ENCODE measurements around the gene GSTT4.
"Not testable (repeated sequence)": the region's sequence is repeated elsewhere in the genome, so short reads cannot be mapped to it uniquely, and the experiment has no call there.

GSTT4 gene

DNA sequence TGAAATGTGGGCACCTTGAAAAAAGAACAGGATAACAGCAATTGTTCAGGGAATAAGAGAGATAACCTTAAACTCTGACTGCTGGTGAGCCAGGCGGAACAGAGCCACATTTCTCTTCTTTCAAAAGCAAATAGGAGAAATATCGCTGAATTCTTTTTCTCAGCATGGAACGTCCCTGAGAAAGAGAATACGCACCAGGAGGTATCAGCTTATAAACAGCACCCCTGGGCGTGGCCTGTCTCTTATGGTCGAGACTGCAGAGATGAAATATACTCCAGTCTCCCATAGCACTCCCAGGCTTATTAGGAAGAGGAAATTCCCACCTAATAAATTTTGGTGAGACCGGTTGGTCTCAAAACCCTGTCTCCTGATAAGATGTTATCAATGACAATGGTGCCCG, 49.4 kb downstream of the GSTT4 start:
- H3K27me3 ChIP-seq (ENCODE audit: insufficient read depth, low read length); H3K79me1 ChIP-seq (ENCODE audit: low read length); DNase-seq; H2AK5ac ChIP-seq (ENCODE audit: low read length); H2BK12ac ChIP-seq (ENCODE audit: low read length); H4K8ac ChIP-seq (ENCODE audit: low read depth, low read length); H3K9ac ChIP-seq (ENCODE audit: low read length); H3K36me3 ChIP-seq (ENCODE audit: control insufficient read depth in 1 of 2, insufficient read depth in 2 of 2, low read length in 2 of 2); H4K12ac ChIP-seq (ENCODE audit: low read depth, low read length); H2BK120ac ChIP-seq (ENCODE audit: insufficient read depth, low read length, poor library complexity); H2BK5ac ChIP-seq (ENCODE audit: low read depth, low read length, poor library complexity); H3K18ac ChIP-seq (ENCODE audit: low read length); H3K23ac ChIP-seq (ENCODE audit: low read length); H3K4ac ChIP-seq (ENCODE audit: low read depth, low read length); H3K14ac ChIP-seq (ENCODE audit: low read length); H3K4me3 ChIP-seq (ENCODE audit: low read depth, low read length); H3K79me2 ChIP-seq (ENCODE audit: control insufficient read depth, insufficient read depth, low read length, poor library complexity); H3K4me1 ChIP-seq (ENCODE audit: control insufficient read depth in 1 of 2, insufficient read depth in 2 of 2, low read length in 2 of 2); H3K27ac ChIP-seq (ENCODE audit: low read depth, low read length); H3K9me3 ChIP-seq (ENCODE audit: insufficient read depth, low read depth, low read length); H2AFZ ChIP-seq (ENCODE audit: insufficient read depth, low read length, poor library complexity); H4K91ac ChIP-seq (ENCODE audit: low read depth, low read length); H3K4me2 ChIP-seq (ENCODE audit: low read length): not testable (repeated sequence)
- WGBS (ENCODE audit: extremely low coverage, insufficient coverage, insufficient read length): no CpG with 5 or more reads among the region's 8 CpGs

DNA sequence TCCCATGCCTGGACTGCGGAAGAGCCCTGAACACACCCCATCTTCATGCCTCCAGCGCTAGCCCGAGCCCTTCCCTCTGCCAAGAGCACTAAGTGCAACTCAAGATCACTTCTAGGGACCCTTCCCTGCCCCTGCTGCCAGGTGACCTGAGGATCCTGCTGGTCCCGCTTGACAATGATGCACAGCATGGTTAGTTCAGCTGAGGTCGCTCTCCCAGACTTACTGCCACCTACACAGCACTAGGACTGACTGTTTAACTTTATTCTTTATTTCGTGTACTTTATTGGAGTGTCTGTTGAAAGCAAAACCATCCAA, 50.3 kb downstream of the GSTT4 start:
- H4K8ac ChIP-seq (ENCODE audit: low read depth, low read length); H3K79me1 ChIP-seq (ENCODE audit: low read length); H3K23ac ChIP-seq (ENCODE audit: low read length); H3K4ac ChIP-seq (ENCODE audit: low read depth, low read length); H4K91ac ChIP-seq (ENCODE audit: low read depth, low read length); H3K4me1 ChIP-seq (ENCODE audit: control insufficient read depth in 1 of 2, insufficient read depth in 2 of 2, low read length in 2 of 2); H2BK12ac ChIP-seq (ENCODE audit: low read length); DNase-seq; H2BK5ac ChIP-seq (ENCODE audit: low read depth, low read length, poor library complexity); H2BK120ac ChIP-seq (ENCODE audit: insufficient read depth, low read length, poor library complexity); H4K12ac ChIP-seq (ENCODE audit: low read depth, low read length); H3K27me3 ChIP-seq (ENCODE audit: insufficient read depth, low read length); H3K18ac ChIP-seq (ENCODE audit: low read length); H2AK5ac ChIP-seq (ENCODE audit: low read length); H3K36me3 ChIP-seq (ENCODE audit: control insufficient read depth in 1 of 2, insufficient read depth in 2 of 2, low read length in 2 of 2); H3K14ac ChIP-seq (ENCODE audit: low read length); H3K9ac ChIP-seq (ENCODE audit: low read length); H3K9me3 ChIP-seq (ENCODE audit: insufficient read depth, low read depth, low read length); H3K4me3 ChIP-seq (ENCODE audit: low read depth, low read length); H3K27ac ChIP-seq (ENCODE audit: low read depth, low read length); H2AFZ ChIP-seq (ENCODE audit: insufficient read depth, low read length, poor library complexity); H3K4me2 ChIP-seq (ENCODE audit: low read length); H3K79me2 ChIP-seq (ENCODE audit: control insufficient read depth, insufficient read depth, low read length, poor library complexity): not testable (repeated sequence)
- no CpG with 5 or more reads among the region's 6 CpGs for WGBS (ENCODE audit: extremely low coverage, insufficient coverage, insufficient read length)

DNA sequence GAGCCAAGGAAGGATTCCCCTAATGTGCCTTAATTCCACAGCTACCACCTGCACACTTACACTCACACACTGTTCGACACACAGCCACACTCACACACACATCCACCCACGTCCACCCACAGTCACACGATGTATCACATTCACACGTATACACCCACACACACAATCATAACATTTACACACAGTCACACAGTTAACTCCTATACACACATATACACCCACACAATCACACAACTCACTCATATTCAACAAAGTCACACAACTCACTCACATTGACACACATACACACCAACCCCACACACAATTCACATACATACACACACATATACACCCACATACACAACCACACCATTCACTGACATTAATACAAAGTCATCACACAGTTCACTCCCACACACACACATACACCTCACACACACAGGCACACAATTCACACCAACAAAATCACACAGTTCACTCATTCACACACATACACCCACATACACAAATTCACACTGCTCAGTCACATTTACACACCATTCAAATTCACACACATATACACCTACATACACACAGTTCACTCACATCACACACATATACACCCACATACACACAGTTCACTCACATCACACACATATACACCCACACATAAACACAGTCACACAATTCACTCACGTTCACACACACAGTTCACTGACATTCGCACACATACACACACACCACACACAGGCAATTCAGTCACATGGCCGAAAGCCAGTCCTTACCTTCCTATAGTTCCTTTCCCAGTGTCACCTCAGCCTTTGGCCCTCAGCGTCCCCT, 50.9 kb downstream of the GSTT4 start:
- H3K4ac ChIP-seq (ENCODE audit: low read depth, low read length); H3K79me2 ChIP-seq (ENCODE audit: control insufficient read depth, insufficient read depth, low read length, poor library complexity); H3K14ac ChIP-seq (ENCODE audit: low read length); H3K4me1 ChIP-seq (ENCODE audit: control insufficient read depth in 1 of 2, insufficient read depth in 2 of 2, low read length in 2 of 2); H3K79me1 ChIP-seq (ENCODE audit: low read length); H3K27me3 ChIP-seq (ENCODE audit: insufficient read depth, low read length); H4K12ac ChIP-seq (ENCODE audit: low read depth, low read length); H3K4me2 ChIP-seq (ENCODE audit: low read length); H2BK120ac ChIP-seq (ENCODE audit: insufficient read depth, low read length, poor library complexity); H3K9ac ChIP-seq (ENCODE audit: low read length); H2BK12ac ChIP-seq (ENCODE audit: low read length); H4K91ac ChIP-seq (ENCODE audit: low read depth, low read length); H3K9me3 ChIP-seq (ENCODE audit: insufficient read depth, low read depth, low read length); H3K18ac ChIP-seq (ENCODE audit: low read length); H2AFZ ChIP-seq (ENCODE audit: insufficient read depth, low read length, poor library complexity); H2AK5ac ChIP-seq (ENCODE audit: low read length); DNase-seq; H3K23ac ChIP-seq (ENCODE audit: low read length); H3K4me3 ChIP-seq (ENCODE audit: low read depth, low read length); H4K8ac ChIP-seq (ENCODE audit: low read depth, low read length); H3K36me3 ChIP-seq (ENCODE audit: control insufficient read depth in 1 of 2, insufficient read depth in 2 of 2, low read length in 2 of 2); H3K27ac ChIP-seq (ENCODE audit: low read depth, low read length); H2BK5ac ChIP-seq (ENCODE audit: low read depth, low read length, poor library complexity): not testable (repeated sequence)
- 100% methylated on average over 1 of the region's 8 CpGs for WGBS (ENCODE audit: extremely low coverage, insufficient coverage, insufficient read length)

DNA sequence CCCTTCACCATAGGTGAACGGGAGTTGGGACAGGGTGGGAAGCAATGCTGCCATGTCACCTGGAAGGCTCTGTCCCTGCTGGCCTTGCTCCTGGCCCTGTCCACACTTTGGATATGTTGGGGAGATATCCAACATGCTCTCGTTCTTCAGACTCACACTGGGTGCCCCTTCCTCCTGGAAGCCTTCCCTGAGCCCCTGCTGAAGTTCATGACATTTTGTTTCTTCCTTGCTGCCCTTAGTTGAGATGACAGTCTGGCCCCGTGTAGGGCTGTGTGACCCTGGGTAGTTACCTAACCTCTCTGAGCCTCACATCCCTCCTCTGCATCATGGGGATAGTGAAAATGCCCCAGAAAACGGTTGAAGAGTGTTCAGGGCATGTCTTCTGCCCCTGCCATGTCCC, 51.8 kb downstream of the GSTT4 start:
- not testable (repeated sequence) for H2AFZ ChIP-seq (ENCODE audit: insufficient read depth, low read length, poor library complexity); H3K27ac ChIP-seq (ENCODE audit: low read depth, low read length); H2AK5ac ChIP-seq (ENCODE audit: low read length); H3K4me2 ChIP-seq (ENCODE audit: low read length); H4K91ac ChIP-seq (ENCODE audit: low read depth, low read length); H2BK120ac ChIP-seq (ENCODE audit: insufficient read depth, low read length, poor library complexity); H3K27me3 ChIP-seq (ENCODE audit: insufficient read depth, low read length); H3K14ac ChIP-seq (ENCODE audit: low read length); H3K36me3 ChIP-seq (ENCODE audit: control insufficient read depth in 1 of 2, insufficient read depth in 2 of 2, low read length in 2 of 2); H3K9me3 ChIP-seq (ENCODE audit: insufficient read depth, low read depth, low read length); H3K4ac ChIP-seq (ENCODE audit: low read depth, low read length); H4K8ac ChIP-seq (ENCODE audit: low read depth, low read length); H3K79me1 ChIP-seq (ENCODE audit: low read length); H2BK5ac ChIP-seq (ENCODE audit: low read depth, low read length, poor library complexity); H2BK12ac ChIP-seq (ENCODE audit: low read length); H3K23ac ChIP-seq (ENCODE audit: low read length); DNase-seq; H3K79me2 ChIP-seq (ENCODE audit: control insufficient read depth, insufficient read depth, low read length, poor library complexity); H3K4me3 ChIP-seq (ENCODE audit: low read depth, low read length); H3K18ac ChIP-seq (ENCODE audit: low read length); H3K4me1 ChIP-seq (ENCODE audit: control insufficient read depth in 1 of 2, insufficient read depth in 2 of 2, low read length in 2 of 2); H4K12ac ChIP-seq (ENCODE audit: low read depth, low read length); H3K9ac ChIP-seq (ENCODE audit: low read length)
- no CpG with 5 or more reads among the region's 4 CpGs for WGBS (ENCODE audit: extremely low coverage, insufficient coverage, insufficient read length)
